OCI-LY1 (cell line): ENCODE results near the gene TMEM260.

ENCODE experiments used
- EZH2 ChIP-seq: fragments of 200-600 bp; sonication (generic), shearing (Covaris generic); IDR thresholded peaks from 2 replicates; pipeline ENCODE4 v1.8.0; 2017; ENCODE audit warnings: borderline replicate concordance, mixed run types, mild to moderate bottlenecking, antibody characterized with exemption, low read length, moderate library complexity, mixed read lengths
- TF ChIP-seq, protein P1 (sequence below): fragments of 200-600 bp; sonication (generic), shearing (Covaris generic); IDR thresholded peaks from 2 replicates; pipeline ENCODE4 v1.5.1; 2017; ENCODE audit warnings: mild to moderate bottlenecking, antibody characterized with exemption, low read length, moderate library complexity, mixed read lengths

DNA sequence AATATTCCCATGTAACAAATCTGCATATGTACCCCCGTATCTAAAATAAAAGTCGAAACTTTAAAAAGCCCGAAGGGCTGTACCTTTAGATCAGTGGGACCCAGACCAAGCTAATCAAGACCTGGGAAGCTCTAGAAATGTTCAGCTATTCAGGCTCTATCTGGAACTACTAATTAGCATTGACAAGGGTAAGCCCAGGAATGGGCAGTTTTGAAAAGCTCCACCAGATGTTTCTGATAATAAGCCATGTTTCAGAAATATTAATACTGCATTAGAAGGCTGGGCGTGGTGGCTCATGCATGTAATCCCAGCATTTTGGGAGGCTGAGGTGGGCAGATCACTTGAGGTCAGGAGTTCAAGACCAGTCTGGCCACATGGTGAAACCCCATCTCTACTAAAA, 20.4 kb upstream of the TMEM260 start:
- TF ChIP-seq, protein P1, sequence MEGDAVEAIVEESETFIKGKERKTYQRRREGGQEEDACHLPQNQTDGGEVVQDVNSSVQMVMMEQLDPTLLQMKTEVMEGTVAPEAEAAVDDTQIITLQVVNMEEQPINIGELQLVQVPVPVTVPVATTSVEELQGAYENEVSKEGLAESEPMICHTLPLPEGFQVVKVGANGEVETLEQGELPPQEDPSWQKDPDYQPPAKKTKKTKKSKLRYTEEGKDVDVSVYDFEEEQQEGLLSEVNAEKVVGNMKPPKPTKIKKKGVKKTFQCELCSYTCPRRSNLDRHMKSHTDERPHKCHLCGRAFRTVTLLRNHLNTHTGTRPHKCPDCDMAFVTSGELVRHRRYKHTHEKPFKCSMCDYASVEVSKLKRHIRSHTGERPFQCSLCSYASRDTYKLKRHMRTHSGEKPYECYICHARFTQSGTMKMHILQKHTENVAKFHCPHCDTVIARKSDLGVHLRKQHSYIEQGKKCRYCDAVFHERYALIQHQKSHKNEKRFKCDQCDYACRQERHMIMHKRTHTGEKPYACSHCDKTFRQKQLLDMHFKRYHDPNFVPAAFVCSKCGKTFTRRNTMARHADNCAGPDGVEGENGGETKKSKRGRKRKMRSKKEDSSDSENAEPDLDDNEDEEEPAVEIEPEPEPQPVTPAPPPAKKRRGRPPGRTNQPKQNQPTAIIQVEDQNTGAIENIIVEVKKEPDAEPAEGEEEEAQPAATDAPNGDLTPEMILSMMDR = no peak
- no peak for TF ChIP-seq EZH2
